Stimulated activated CD8-positive, alpha-beta memory T cell treated with anti-CD3 and anti-CD28 coated beads, Interleukin-12 subunit alpha, Interleukin-12 subunit beta, amount 100 ng/mL, for 1 hour (primary cell): Measurements from ENCODE around the gene BRD1.
"Not testable (repeated sequence)": the region's sequence is repeated elsewhere in the genome, so short reads cannot be mapped to it uniquely, and the experiment has no call there.

Source experiments
- DNase-seq: peaks from one replicate; pipeline ENCODE4 v3.0.0-alpha.2; 2020; ENCODE audit warnings: low read depth

Gene BRD1

GRCh38 chr22:49768951-49769690 lies 58.6 kb downstream of the BRD1 start:
- DNase-seq: no peak

GRCh38 chr22:49768077-49768910 lies 59.4 kb downstream of the BRD1 start:
- DNase-seq: no peak

DNA sequence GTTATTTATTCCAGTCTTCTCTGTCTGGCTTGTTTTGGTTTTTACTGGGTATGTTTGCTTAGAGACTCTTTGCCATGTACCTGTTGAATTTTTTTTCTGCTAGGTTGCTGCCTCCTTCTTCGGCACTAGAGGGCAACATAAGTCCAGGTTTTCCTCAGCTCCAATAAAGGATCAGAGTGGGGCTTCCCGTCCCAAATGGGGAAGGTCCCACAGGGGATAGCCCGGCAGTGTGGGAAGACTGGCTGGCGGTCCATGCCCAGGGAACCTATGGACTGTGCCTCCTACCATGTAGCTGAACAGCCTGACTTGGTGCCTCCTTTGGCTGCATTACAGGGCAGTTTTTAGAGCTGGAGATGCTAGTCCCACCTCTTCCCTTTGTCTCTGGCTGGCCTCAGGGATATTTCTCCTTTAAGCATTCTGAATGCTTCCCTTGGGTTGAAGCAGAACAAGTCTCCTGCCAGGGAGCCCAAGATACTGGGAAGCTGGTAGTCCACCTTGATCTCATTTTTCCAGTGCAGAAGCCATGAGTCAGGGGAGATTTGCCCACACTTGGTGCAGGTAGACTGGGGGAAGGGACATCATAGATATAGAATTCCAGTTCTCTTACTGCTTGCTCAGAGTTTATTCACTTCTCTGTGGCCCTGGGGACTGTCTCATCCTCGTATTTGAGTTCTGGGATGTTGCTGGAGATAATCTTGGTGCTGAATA lies 60.2 kb downstream of the BRD1 start:
- no peak for DNase-seq

- no peak for DNase-seq
Measured at GRCh38 chr22:49765951-49766350, 61.7 kb downstream of the BRD1 start.

DNA sequence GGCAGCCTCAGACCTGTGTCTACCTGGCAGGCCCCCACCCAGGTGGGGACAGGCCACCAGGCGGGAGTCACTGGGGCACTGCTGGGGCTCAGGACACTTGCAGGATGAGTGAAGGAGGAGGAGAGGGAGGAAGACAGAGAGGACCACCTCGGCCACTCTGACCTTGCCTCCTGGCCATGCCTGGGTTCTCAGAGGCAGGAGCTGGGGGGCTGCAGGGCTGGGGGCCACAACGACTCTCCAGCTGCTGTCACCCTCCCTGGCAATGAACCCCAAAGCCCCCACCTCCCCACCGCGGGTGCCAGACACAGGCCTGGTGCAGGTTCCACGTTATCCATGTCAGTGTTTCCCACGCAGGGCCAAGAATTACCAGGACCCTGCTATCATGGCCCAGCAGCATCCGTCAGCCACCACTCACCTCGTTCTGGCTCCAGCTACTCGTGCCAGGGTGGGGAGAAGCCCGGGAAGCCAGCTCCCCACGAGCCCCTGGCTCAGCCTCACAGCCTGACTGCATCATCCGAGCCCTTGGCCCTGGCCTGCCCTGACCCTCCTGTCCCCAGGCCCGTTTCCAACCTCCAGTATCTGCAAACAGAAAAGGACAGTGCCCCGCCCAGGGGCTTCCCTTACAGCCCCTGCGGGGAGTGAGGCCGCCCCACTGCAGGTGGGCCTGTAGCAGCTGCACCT lies 62.4 kb downstream of the BRD1 start:
- DNase-seq: no peak

GRCh38 chr22:49764127-49764581 lies 63.5 kb downstream of the BRD1 start:
- DNase-seq: no peak

GRCh38 chr22:49763696-49764095 lies 64.0 kb downstream of the BRD1 start:
- no peak for DNase-seq

GRCh38 chr22:49763138-49763537 lies 64.5 kb downstream of the BRD1 start:
- DNase-seq: no peak

- DNase-seq: not testable (repeated sequence)
Measured at GRCh38 chr22:49762571-49762970, 65.1 kb downstream of the BRD1 start.

DNA sequence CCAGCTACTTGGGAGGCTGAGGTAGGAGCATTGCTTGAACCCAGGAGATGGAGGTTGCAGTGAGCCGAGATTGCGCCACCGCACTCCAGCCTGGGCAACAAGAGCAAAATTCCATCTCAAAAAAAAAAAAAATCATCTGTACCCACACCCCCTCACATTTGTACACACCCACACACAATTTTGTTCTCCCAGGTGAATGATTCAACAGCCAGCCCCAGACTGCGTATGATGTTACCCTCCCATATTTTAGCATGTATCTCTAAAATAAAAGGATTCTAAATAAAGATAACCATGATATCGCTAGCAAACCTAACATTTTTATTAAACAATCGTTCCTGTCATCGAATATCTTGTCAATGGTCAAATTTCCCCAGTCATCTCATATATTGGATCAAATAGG lies 65.8 kb downstream of the BRD1 start:
- no peak for DNase-seq

DNA sequence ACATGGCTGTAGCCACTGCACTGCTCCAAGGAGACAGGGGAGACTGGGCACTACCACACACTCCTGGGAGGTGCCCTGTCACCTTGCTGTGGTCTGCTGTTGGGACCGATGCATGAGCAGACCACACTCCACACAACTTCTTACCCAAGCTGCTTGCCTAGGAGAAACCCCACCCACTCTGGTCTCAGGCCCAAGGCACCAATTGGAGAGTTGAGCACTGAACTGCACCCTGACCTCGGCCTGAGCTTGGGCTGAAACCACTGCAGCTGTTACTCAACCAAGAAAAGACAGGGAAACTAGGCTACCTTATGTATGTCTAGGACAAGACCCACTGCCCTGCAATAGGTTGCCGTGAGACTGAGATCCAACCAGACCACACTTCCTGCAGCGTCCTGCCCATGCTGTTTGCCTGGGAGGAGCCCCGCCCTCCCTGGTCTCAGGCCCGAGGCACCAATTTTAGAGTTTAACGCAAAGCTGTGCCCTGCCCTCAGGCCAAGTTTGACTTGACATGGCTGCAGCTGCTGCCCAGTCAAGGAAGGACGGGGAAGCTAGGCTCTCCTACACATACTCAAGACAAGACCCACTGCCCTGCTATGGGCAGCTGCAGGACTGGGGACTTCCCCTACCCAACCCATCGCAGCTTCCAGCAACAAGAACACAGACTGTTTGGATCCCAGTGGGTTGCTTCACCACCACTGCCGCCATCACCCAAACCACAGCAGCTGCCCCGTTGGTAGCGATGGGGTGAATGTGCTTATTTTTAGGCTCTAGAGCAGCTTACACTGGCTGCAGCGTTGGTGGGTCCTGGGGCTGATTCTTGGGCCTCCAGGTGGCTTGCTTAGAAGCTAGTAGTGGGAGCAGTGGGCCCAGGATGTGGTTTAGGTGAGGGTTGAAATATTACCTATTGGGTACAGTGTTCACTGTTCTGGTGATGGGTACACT lies 66.8 kb downstream of the BRD1 start:
- DNase-seq: no peak

GRCh38 chr22:49760280-49760629 lies 67.4 kb downstream of the BRD1 start:
- no peak for DNase-seq

- DNase-seq: no peak
Measured at GRCh38 chr22:49756676-49757075, 71.0 kb downstream of the BRD1 start.

GRCh38 chr22:49756201-49756600 lies 71.5 kb downstream of the BRD1 start:
- no peak for DNase-seq

- DNase-seq: no peak
Measured at GRCh38 chr22:49755631-49756001, 72.1 kb downstream of the BRD1 start.

DNA sequence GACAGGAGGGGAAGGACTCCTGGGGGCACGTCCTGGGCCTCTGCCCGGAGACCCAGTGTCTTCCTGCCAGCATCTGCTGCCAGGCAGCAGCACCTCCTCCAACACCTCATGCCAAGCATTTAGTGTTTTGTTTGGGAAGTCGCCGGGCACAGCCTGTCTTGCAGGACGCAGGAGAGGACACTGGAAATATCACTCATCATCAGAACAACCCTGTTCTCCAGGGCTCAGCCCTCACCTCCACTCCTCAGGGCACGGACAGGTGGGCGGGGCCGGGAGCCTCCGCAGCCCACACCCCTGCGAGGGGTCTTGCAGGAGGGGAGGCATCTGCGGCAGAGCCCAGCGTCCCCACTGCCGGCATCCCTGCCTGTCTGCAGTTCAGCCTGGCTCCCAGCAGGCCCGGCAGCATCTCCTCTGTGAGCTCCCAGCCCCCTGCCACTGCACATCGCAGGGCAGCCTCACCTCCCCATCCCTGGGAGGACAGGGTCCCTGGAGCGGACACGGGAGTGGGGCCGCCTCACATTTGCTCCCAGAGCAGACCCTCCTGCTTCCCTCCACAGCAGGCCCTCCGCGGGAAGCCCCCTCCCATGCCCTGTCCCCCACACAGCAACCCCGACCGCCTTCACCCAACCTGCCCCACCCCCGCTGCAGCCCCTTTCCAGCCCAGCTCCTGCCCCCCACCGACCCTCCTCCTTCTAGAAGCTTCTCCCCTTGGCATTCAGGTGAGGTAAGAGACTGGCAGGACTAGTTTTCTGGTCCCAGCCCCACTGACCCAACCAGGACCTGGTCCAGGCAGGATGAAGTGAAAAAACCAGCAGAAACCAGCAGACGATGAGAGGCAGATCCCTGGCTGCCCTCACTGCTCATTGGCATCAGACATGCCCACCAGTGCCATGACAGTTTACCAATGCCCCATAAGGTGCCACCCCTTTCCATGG lies 72.7 kb downstream of the BRD1 start:
- DNase-seq: no peak

DNA sequence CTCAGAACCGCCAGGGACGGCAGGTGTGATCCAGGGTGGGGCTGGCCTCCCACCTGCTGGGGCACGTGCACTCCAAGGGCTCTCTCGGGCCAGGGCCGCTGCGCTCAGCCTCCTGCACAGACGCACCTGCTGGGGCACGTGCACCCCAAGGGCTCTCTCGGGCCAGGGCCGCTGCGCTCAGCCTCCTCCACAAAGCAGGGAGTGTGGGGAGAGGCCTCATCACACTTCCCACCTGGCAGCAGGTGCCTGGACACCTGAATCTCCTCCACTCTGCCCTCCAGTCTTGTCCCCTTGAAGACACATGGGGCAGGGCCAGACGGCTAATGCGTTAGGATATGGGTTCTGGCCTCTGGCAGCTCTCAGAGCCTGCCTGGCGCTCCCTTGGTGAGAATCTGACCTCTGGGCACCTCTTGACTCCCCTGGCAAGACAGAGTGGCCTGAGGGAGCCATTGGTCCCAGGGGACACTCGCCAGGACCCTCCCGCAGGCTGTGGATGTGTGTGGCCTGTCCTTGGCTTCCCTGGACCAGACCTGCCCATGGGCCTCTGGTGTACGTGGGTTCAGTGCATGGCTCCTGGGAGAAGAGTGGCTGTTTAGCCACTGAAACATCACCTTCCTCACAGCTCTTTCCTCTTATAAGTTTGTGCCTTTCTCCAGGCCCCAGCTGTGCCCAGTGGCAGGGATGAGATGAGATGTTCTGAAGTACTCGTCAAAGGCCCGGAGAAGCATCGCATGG lies 73.5 kb downstream of the BRD1 start:
- DNase-seq: no peak

DNA sequence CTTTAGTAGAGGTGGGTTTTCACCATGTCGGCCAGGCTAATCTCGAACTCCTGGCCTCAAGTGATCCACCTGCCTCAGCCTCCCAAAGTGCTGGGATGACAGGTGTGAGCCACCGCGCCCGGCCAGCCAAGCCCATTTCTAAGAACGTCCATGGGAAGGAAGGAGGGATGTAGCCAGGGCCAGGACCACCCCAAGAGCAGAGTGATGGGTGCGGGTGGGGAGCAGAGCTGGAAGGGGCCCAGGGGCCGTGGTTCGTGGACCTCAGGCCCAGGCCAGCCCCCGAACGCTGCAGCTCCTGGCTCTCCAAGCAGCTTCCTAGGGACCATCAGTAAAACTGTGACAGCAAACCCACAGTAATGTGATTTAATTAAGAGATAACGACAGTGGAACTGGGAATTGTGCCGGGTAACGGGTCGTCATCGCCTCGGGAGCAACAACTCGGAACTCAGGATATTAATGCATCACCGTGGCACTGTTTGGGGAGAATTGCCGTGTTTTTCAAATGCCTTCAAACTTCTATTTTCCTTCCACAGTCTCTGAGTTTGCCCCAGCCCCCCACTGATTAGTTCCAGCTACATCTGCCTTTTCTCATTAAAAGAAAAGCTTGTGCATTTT lies 74.3 kb downstream of the BRD1 start:
- DNase-seq: no peak

DNA sequence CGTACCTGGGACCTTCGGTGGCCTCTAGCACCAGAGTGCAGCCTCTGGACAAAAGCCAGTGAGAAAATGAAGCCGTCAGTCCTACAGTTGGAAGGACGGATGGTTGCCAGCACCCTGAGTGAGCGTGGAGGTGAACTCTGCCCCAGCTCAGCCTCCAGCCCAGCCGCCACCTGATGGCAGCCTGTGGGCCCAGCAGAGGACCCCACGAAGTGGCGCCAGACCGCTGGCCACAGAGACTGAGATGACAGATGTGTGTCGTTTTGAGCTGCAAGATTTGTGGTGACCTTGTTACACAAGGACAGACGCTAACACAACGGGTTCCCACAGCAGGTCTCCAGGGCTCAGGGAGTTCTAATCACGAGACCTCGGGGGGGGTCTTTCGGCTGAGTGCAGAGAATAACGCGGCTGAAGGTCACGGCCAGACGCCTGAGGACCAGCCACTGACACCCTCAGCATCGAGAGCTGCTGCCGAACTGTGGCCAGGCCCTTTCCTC lies 75.0 kb downstream of the BRD1 start:
- no peak for DNase-seq
